ENCODE results near the gene RAD51B. TPM values are rescaled to one million over a fixed set of nuclear protein-coding genes. Genes with fewer than 3 reads are reported as not detected.

RAD51B gene
- total RNA-seq, 2 donors from 2014 or later, result 37.0 to 49.7 TPM

DNA sequence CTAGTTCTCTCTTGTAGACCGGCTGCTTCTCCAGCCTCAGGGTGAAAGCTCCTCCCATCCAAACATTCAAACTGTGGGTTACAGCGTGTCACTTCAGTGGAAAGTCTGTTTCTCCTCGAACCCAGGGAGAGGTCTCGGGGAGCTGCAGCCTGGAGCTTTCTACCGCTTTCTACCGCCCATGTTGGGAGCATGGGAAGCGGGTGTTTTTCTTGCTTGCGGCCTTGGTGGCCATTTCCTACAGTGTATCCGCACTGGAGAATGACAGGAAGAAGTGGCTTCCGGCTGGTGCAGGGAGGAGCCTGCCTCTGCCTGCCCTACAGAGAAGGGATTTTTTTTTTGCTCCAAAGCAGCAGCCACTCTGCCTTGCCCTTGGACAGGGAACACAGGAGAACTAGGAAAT, 952.1 kb downstream of the RAD51B start:
- peaks cover 43% of the 10 kb centered on the region for H3K4me1 Mint-ChIP-seq
- no peaks in the 10 kb centered on the region for H3K27me3 Mint-ChIP-seq
- H3K27ac Mint-ChIP-seq, result peak overlapping the region; percentile 22
- peak; percentile 58 for ATAC-seq (replicated peaks)
- H3K9me3 Mint-ChIP-seq, result peaks cover 4% of the 10 kb centered on the region
- H3K4me3 Mint-ChIP-seq, result peak overlapping the region; percentile 50
- H3K36me3 Mint-ChIP-seq (ENCODE audit: low read depth), result no peaks in the 10 kb centered on the region

DNA sequence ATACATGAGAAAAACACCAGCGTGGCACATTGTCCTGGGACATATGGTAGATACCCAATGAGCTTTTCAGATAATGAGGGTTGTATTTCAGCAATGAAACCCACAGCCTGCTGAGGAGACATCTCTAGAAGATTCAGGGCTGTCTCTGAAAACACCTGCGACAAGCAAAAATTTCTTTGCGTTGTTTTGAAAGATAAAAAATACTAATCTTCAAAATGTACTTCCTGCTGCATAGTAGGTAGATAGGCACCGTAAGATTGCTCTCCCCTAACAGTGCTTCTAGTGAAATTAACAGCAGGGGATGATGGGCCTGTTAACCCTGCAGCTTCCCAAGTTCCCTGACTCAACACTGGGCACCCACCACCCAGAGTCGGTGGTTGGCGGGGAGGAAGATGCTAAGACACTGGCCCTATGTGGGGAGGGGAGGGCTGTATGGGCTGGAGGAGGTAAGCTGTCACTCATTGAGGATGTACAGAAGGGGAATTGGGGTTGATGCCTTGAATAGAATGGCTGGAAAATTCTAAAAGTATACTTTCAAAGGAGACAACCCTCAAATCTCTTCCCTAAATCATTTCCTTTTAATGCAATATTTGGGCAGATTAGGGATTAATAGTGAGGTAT, 953.3 kb downstream of the RAD51B start:
- Mint-ChIP-seq H3K27ac (peak overlapping the region; percentile 6), H3K4me3 (peak overlapping the region; percentile 46), H3K4me1 (peaks cover 33% of the 10 kb centered on the region), H3K36me3 (ENCODE audit: low read depth) (no peaks in the 10 kb centered on the region), H3K9me3 (peaks cover 4% of the 10 kb centered on the region), H3K27me3 (no peaks in the 10 kb centered on the region)
- no peak for ATAC-seq (replicated peaks)

DNA sequence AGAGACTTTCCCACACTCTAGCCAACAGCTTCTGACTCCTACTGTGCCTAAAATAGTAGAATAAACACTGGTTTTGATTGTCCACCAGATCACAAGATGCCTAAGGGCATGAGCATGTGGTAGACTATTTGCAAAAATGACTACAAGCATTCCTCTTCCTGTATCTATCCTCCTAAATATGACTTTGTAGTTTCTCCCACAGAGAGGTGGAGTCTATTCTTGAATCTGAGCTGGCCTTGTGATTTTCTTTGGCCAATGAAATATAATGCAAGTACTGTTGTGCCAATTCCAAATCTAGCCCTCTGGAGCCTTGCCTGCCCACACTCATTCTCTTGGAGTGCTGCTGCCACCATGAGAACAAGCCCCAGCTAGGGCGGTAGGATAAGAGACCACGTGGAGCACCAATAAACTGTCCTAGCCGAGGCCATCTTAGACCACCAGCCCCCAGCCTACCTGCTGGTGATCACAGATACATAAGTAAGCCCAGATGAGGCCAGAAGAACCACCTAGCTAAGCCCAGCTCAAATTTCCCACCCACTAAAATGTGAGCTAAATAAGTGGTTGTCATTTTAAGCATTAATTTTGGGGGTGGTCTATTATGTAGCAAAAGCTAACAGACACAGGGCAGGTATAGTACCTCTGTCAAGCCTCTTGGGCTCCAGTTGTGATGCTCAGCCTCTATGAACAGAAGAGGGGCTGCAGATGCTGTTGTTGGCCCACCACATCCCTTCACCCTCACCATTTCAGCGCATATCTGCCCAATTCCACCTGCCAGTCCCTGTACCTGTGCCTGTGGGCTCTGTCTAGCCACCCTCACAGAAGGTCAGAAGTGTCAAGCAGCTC, 955.4 kb downstream of the RAD51B start:
- no peaks in the 10 kb centered on the region for H3K27me3 Mint-ChIP-seq
- no peak for ATAC-seq (replicated peaks)
- H3K4me3 Mint-ChIP-seq, result no peak overlapping the region
- peaks cover 53% of the 10 kb centered on the region for H3K4me1 Mint-ChIP-seq
- H3K36me3 Mint-ChIP-seq (ENCODE audit: low read depth), result no peaks in the 10 kb centered on the region
- H3K9me3 Mint-ChIP-seq, result peaks cover 4% of the 10 kb centered on the region
- H3K27ac Mint-ChIP-seq, result peak overlapping the region; percentile 34

- Mint-ChIP-seq H3K4me3 (no peak overlapping the region), H3K27me3 (no peaks in the 10 kb centered on the region), H3K27ac (no peak overlapping the region), H3K9me3 (peaks cover 4% of the 10 kb centered on the region), H3K4me1 (peaks cover 55% of the 10 kb centered on the region), H3K36me3 (ENCODE audit: low read depth) (no peaks in the 10 kb centered on the region)
- no peak for ATAC-seq (replicated peaks)
These were observed 956.1 kb downstream of the RAD51B start for GRCh38 chr14:68775614-68776126.

GRCh38 chr14:68777644-68778043, 958.1 kb downstream of the RAD51B start:
- H3K36me3 Mint-ChIP-seq (ENCODE audit: low read depth), result no peaks in the 10 kb centered on the region
- no peak for ATAC-seq (replicated peaks)
- peaks cover 63% of the 10 kb centered on the region for H3K4me1 Mint-ChIP-seq
- no peaks in the 10 kb centered on the region for H3K27me3 Mint-ChIP-seq
- H3K9me3 Mint-ChIP-seq, result peaks cover 4% of the 10 kb centered on the region
- H3K27ac Mint-ChIP-seq, result no peak overlapping the region
- H3K4me3 Mint-ChIP-seq, result no peak overlapping the region

Other genes with a start within 250 kb of the RAD51B start
- gene PIGH, start 219.5 kb upstream of the RAD51B start, total RNA-seq, result 10 to 100 TPM; 17.6 to 20.0 TPM
- gene ARG2, start 199.9 kb upstream of the RAD51B start, total RNA-seq, result 10 to 100 TPM; 14.3 to 64.7 TPM
- gene VTI1B, start 145.1 kb upstream of the RAD51B start, total RNA-seq, result 10 to 100 TPM; 29.3 to 68.1 TPM
- 10 to 100 TPM; 40.3 to 44.6 TPM for gene RDH11, start 124.0 kb upstream of the RAD51B start, total RNA-seq
- not detected for gene RDH12, start 117.9 kb upstream of the RAD51B start, total RNA-seq
- 10 to 100 TPM; 17.0 to 19.6 TPM for gene ZFYVE26, start 3.2 kb upstream of the RAD51B start, total RNA-seq

Measured in activated T-helper 17 cell treated with anti-CD3 and anti-CD28 coated beads, Interleukin-2, amount 50 U/mL, for 72 hours (primary cell).